CD14-positive monocyte (primary cell): ENCODE measurements around the gene DZIP1L. TPM values are rescaled to one million over a fixed set of nuclear protein-coding genes. Genes with fewer than 3 reads are reported as not detected.

Source experiments
- DNase-seq, 3 donors: peaks; one replicate each; pipeline ENCODE4 v3.0.0-alpha.2; 2011 to 2022
- H2AFZ ChIP-seq: 2 replicates; pipeline ENCODE4 v1.6.0; 2012; ENCODE audit warnings: mild to moderate bottlenecking, low read depth, low read length, inconsistent platforms; ENCODE audit not compliant: insufficient read depth, poor library complexity, severe bottlenecking
- H3K27ac ChIP-seq, 2 donors: 1 replicate in 1 of 2; 2 replicates in 1 of 2; pipeline ENCODE4 v1.5.1; 2012 to 2013; ENCODE audit warnings: low read length in 2 of 2, control low read depth in 1 of 2, inconsistent platforms in 1 of 2, low read depth in 1 of 2, mild to moderate bottlenecking in 1 of 2
- H3K27me3 ChIP-seq, 2 donors: one replicate each; pipeline versions ENCODE4 v1.6.0 to v1.6.1; 2011 to 2013; ENCODE audit warnings: low read length in 2 of 2; ENCODE audit not compliant: control insufficient read depth in 2 of 2, insufficient read depth in 2 of 2
- H3K36me3 ChIP-seq, 2 donors: replicated peaks in 1 of 2; 1 replicate in 1 of 2; 2 replicates in 1 of 2; pipeline versions ENCODE4 v1.5.1 to v1.6.1; 2012 to 2013; ENCODE audit warnings: low read length in 2 of 2, control low read depth in 1 of 2, inconsistent platforms in 1 of 2, mild to moderate bottlenecking in 1 of 2; ENCODE audit not compliant: insufficient read depth in 2 of 2, control insufficient read depth in 1 of 2
- H3K4me1 ChIP-seq, 2 donors: 1 replicate in 1 of 2; 2 replicates in 1 of 2; pipeline versions ENCODE4 v1.5.1 to v1.6.1; 2012 to 2013; ENCODE audit warnings: low read length in 2 of 2, control low read depth in 1 of 2, inconsistent platforms in 1 of 2, mild to moderate bottlenecking in 1 of 2, moderate library complexity in 1 of 2; ENCODE audit not compliant: insufficient read depth in 2 of 2, control insufficient read depth in 1 of 2
- H3K4me2 ChIP-seq: replicated peaks from 2 replicates; pipeline ENCODE3; 2012; ENCODE audit warnings: low read length, moderate library complexity, mild to moderate bottlenecking; ENCODE audit not compliant: poor library complexity, severe bottlenecking; ENCODE audit errors: extremely low read depth
- H3K4me3 ChIP-seq, 3 experiments: fragments of 200-600 bp in 1 of 3; sonication (generic) in 1 of 3; replicated peaks in 1 of 3; 1 replicate in 2 of 3; 2 replicates in 1 of 3; pipeline ENCODE4 v1.5.1; 2011 to 2013; ENCODE audit warnings: low read length in 3 of 3, mild to moderate bottlenecking in 3 of 3, control low read depth in 2 of 3, low read depth in 2 of 3, inconsistent platforms in 1 of 3, moderate library complexity in 1 of 3
- H3K79me2 ChIP-seq: 2 replicates; pipeline ENCODE4 v1.6.0; 2012; ENCODE audit warnings: mild to moderate bottlenecking, control low read depth, inconsistent platforms, low read length, moderate library complexity; ENCODE audit not compliant: insufficient read depth
- H3K9ac ChIP-seq: 2 replicates; pipeline ENCODE4 v1.6.0; 2017; ENCODE audit warnings: low read length, mild to moderate bottlenecking; ENCODE audit not compliant: insufficient read depth, poor library complexity, severe bottlenecking
- H3K9me3 ChIP-seq, 2 donors: replicated peaks in 1 of 2; 1 replicate in 1 of 2; 2 replicates in 1 of 2; pipeline versions ENCODE4 v1.5.1 to v1.6.1; 2012 to 2013; ENCODE audit warnings: low read length in 2 of 2, control low read depth in 1 of 2; ENCODE audit not compliant: control insufficient read depth in 1 of 2, insufficient read depth in 1 of 2
- H4K20me1 ChIP-seq: 2 replicates; pipeline ENCODE4 v1.6.0; 2012; ENCODE audit warnings: mild to moderate bottlenecking, low read length, control low read depth, moderate library complexity; ENCODE audit not compliant: insufficient read depth
- H3K27ac Mint-ChIP-seq, 7 donors: one replicate each; pipeline ENCODE4 v1.8.0; 2020; ENCODE audit warnings: mild to moderate bottlenecking in 7 of 7, mixed read lengths in 7 of 7, moderate library complexity in 6 of 7, inconsistent platforms in 2 of 7
- H3K27me3 Mint-ChIP-seq, 3 donors: one replicate each; pipeline ENCODE4 v1.8.0; 2021 to 2022; ENCODE audit warnings: low read depth in 3 of 3, mild to moderate bottlenecking in 3 of 3, mixed read lengths in 3 of 3, moderate library complexity in 3 of 3, inconsistent platforms in 1 of 3
- H3K36me3 Mint-ChIP-seq, 2 donors: one replicate each; pipeline ENCODE4 v1.8.0; 2020; ENCODE audit warnings: mixed read lengths in 2 of 2, inconsistent platforms in 1 of 2, mild to moderate bottlenecking in 1 of 2
- H3K4me1 Mint-ChIP-seq: one replicate; pipeline ENCODE4 v1.8.0; 2020; ENCODE audit warnings: mild to moderate bottlenecking, mixed read lengths
- H3K4me3 Mint-ChIP-seq, 2 donors: one replicate each; pipeline ENCODE4 v1.8.0; 2020; ENCODE audit warnings: mild to moderate bottlenecking in 2 of 2, mixed read lengths in 2 of 2, moderate library complexity in 1 of 2
- H3K9me3 Mint-ChIP-seq, 7 donors: one replicate each; pipeline ENCODE4 v1.8.0; 2020 to 2022; ENCODE audit warnings: mixed read lengths in 7 of 7, mild to moderate bottlenecking in 6 of 7, moderate library complexity in 6 of 7, inconsistent platforms in 2 of 7
- WGBS: methylation state at CpG from one replicate; pipeline ENCODE4 v1.1.5; 2013; ENCODE audit warnings: missing lambda C conversion rate; ENCODE audit not compliant: insufficient coverage; 5-methylcytosine and 5-hydroxymethylcytosine counted together
- intact Hi-C, 2 donors: fragments of 100-400 bp; cut with micrococcal nuclease; formaldehyde crosslinking; loops; one replicate each; pipeline versions ENCODE4 v1.15.0 to v1.15.1; 2023
- polyA plus RNA-seq, 3 donors: library from polyadenylated mRNA; depleted of rRNA in 1 of 3; unstranded in 2 of 3; stranded (reverse) in 1 of 3; fragments of 300-500 nt in 2 of 3; fragments of >200 nt in 1 of 3; fragmentation: Illumina TruSeq in 2 of 3; gene quantifications; 1 replicate in 2 of 3; 2 replicates in 1 of 3; pipeline ENCODE4 v1.2.3, GENCODE V29; 2012 to 2021
- TF ChIP-seq, protein P1 (sequence below): fragments of 200-600 bp; IDR thresholded peaks from one replicate; pipeline ENCODE4 v1.8.0; 2022; ENCODE audit warnings: antibody characterized with exemption, mild to moderate bottlenecking

The DZIP1L gene
- polyA plus RNA-seq, 3 donors, result 0.50 to 1.8 (median 0.52) TPM

- Mint-ChIP-seq H3K9me3 (no peaks in the 10 kb centered on the region), H3K4me1 (peaks cover 10% of the 10 kb centered on the region), H3K27ac (no peak overlapping the region), H3K27me3 (peaks cover 0 to 2% (median 0%) of the 10 kb centered on the region in 3 donors), H3K4me3 (no peak overlapping the region), H3K36me3 (peaks cover 12 to 19% of the 10 kb centered on the region in 2 donors)
- Histone ChIP-seq H3K36me3 (peaks cover 0 to 20% of the 10 kb centered on the region in 2 donors), H3K27ac (no peak overlapping the region), H3K4me2 (no peak overlapping the region), H2AFZ (no peak overlapping the region), H4K20me1 (no peaks in the 10 kb centered on the region), H3K9me3 (no peaks in the 10 kb centered on the region), H3K4me1 (no peaks in the 10 kb centered on the region), H3K4me3 (no peak overlapping the region), H3K27me3 (no peaks in the 10 kb centered on the region), H3K79me2 (no peaks in the 10 kb centered on the region), H3K9ac (no peak overlapping the region)
- 100% methylated on average over 2 of the region's 2 CpGs for WGBS
- intact Hi-C loops, result loop anchor here in 1 of 2 donors (10.0 kb wide), 1 partner anchor 863 kb away; no protein-coding TSS in a partner anchor
- DNase-seq, result no peak
- TF ChIP-seq, protein P1, sequence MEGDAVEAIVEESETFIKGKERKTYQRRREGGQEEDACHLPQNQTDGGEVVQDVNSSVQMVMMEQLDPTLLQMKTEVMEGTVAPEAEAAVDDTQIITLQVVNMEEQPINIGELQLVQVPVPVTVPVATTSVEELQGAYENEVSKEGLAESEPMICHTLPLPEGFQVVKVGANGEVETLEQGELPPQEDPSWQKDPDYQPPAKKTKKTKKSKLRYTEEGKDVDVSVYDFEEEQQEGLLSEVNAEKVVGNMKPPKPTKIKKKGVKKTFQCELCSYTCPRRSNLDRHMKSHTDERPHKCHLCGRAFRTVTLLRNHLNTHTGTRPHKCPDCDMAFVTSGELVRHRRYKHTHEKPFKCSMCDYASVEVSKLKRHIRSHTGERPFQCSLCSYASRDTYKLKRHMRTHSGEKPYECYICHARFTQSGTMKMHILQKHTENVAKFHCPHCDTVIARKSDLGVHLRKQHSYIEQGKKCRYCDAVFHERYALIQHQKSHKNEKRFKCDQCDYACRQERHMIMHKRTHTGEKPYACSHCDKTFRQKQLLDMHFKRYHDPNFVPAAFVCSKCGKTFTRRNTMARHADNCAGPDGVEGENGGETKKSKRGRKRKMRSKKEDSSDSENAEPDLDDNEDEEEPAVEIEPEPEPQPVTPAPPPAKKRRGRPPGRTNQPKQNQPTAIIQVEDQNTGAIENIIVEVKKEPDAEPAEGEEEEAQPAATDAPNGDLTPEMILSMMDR, result no peak
Measured at GRCh38 chr3:138062037-138062436, 53.4 kb downstream of the DZIP1L start.

DNA sequence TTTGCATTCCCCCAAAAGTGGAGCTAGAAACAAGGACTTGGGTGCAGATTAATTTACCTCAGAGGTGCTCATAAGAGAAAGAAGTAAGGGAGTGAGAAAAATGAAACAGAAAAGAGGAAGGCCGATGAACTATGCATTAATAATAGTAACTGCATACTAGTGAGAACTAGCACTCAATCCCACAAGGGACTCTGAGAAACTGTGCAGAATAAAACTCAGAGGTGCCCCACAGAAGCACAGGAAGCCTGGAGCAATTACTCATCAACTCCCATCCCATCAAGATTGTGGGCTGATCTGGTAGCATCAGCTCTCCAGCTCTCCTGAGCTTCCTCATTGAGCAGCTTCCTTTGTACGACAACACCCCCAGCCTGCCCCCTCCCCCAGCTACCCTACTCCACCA lies 54.6 kb downstream of the DZIP1L start:
- TF ChIP-seq, protein P1, result no peak
- H3K36me3 Mint-ChIP-seq, result peaks cover 8 to 14% of the 10 kb centered on the region in 2 donors
- Histone ChIP-seq H3K4me1 (no peaks in the 10 kb centered on the region), H4K20me1 (no peaks in the 10 kb centered on the region), H3K4me2 (no peak overlapping the region), H3K9ac (no peak overlapping the region), H3K9me3 (no peaks in the 10 kb centered on the region), H3K79me2 (no peaks in the 10 kb centered on the region), H3K36me3 (peaks cover 0 to 20% of the 10 kb centered on the region in 2 donors), H2AFZ (no peak overlapping the region), H3K4me3 (no peak overlapping the region), H3K27ac (no peak overlapping the region), H3K27me3 (no peaks in the 10 kb centered on the region)
- H3K27ac Mint-ChIP-seq, result no peak overlapping the region
- intact Hi-C loops, result loop anchor here in 1 of 2 donors (10.0 kb wide), 1 partner anchor 864 kb away; no protein-coding TSS in a partner anchor
- no peaks in the 10 kb centered on the region for H3K9me3 Mint-ChIP-seq
- H3K4me1 Mint-ChIP-seq, result peaks cover 10% of the 10 kb centered on the region
- H3K27me3 Mint-ChIP-seq, result peaks cover 0 to 2% (median 0%) of the 10 kb centered on the region in 3 donors
- no peak for DNase-seq
- H3K4me3 Mint-ChIP-seq, result no peak overlapping the region
- no CpG with 5 or more reads among the region's 2 CpGs for WGBS
